Subcutaneous abdominal adipose tissue (tissue), 5 donors: ENCODE measurements around the gene FOXS1.
A peak's percentile ranks its signal among the peaks of the same experiment; 100 is the strongest.

Source experiments
- H3K27ac ChIP-seq: one replicate; pipeline ENCODE4 v1.7.0; 2013; ENCODE audit warnings: low read depth, mild to moderate bottlenecking, inconsistent platforms, low read length, moderate library complexity
- H3K27me3 ChIP-seq, 5 donors: one replicate each; pipeline ENCODE4 v1.7.0; 2013; ENCODE audit warnings: low read length in 5 of 5, inconsistent platforms in 1 of 5; ENCODE audit not compliant: control insufficient read depth in 5 of 5, insufficient read depth in 4 of 5
- H3K36me3 ChIP-seq, 5 donors: one replicate each; pipeline ENCODE4 v1.7.0; 2013; ENCODE audit warnings: low read length in 5 of 5; ENCODE audit not compliant: control insufficient read depth in 5 of 5, insufficient read depth in 5 of 5
- H3K4me1 ChIP-seq, 5 donors: one replicate each; pipeline ENCODE4 v1.7.0; 2013; ENCODE audit warnings: low read length in 5 of 5, mild to moderate bottlenecking in 3 of 5, moderate library complexity in 1 of 5; ENCODE audit not compliant: control insufficient read depth in 5 of 5, insufficient read depth in 5 of 5
- H3K4me3 ChIP-seq, 5 donors: one replicate each; pipeline ENCODE4 v1.7.0; 2013; ENCODE audit warnings: low read length in 5 of 5, low read depth in 1 of 5
- H3K9ac ChIP-seq, 5 donors: one replicate each; pipeline ENCODE4 v1.7.0; 2013; ENCODE audit warnings: low read length in 5 of 5, mild to moderate bottlenecking in 4 of 5, moderate library complexity in 3 of 5
- H3K9me3 ChIP-seq, 5 donors: one replicate each; pipeline ENCODE4 v1.7.0; 2013; ENCODE audit warnings: low read length in 5 of 5; ENCODE audit not compliant: control insufficient read depth in 5 of 5
- donor health status: healthy.
- donor health status: healthy.
- donor health status: healthy.
- donor health status: healthy.
- donor health status: healthy.

The FOXS1 gene

GRCh38 chr20:31853481-31853880 is 8.1 kb upstream of the FOXS1 start:
- no peak overlapping the region for H3K27ac ChIP-seq
- H3K4me3 ChIP-seq = no peak overlapping the region
- peaks cover 25 to 45% (median 44%) of the 10 kb centered on the region in 5 donors for H3K27me3 ChIP-seq
- H3K4me1 ChIP-seq = peaks cover 0 to 6% (median under 1%) of the 10 kb centered on the region in 5 donors
- H3K36me3 ChIP-seq = no peaks in the 10 kb centered on the region
- H3K9me3 ChIP-seq = no peaks in the 10 kb centered on the region
- no peak overlapping the region for H3K9ac ChIP-seq

GRCh38 chr20:31851240-31851955 is 6.0 kb upstream of the FOXS1 start:
- H3K27me3 ChIP-seq = peaks cover 20 to 36% (median 31%) of the 10 kb centered on the region in 5 donors
- no peaks in the 10 kb centered on the region for H3K4me1 ChIP-seq
- no peak overlapping the region for H3K27ac ChIP-seq

GRCh38 chr20:31849306-31849930 is 4.0 kb upstream of the FOXS1 start:
- Histone ChIP-seq H3K36me3 (no peaks in the 10 kb centered on the region), H3K9me3 (no peaks in the 10 kb centered on the region), H3K27me3 (peaks cover 20 to 35% (median 30%) of the 10 kb centered on the region in 5 donors), H3K9ac (no peak overlapping the region), H3K4me3 (no peak overlapping the region), H3K4me1 (peaks cover 0 to 4% (median 0%) of the 10 kb centered on the region in 5 donors), H3K27ac (no peak overlapping the region)

More at GRCh38 chr20:31851240-31851955, 6.0 kb upstream of the FOXS1 start:
- Histone ChIP-seq H3K9me3 (no peaks in the 10 kb centered on the region), H3K4me3 (no peak overlapping the region), H3K9ac (no peak overlapping the region), H3K36me3 (no peaks in the 10 kb centered on the region)

- peaks cover 16 to 33% (median 27%) of the 10 kb centered on the region in 5 donors for H3K27me3 ChIP-seq
- H3K36me3 ChIP-seq = no peaks in the 10 kb centered on the region
- no peak overlapping the region for H3K4me3 ChIP-seq
- no peak overlapping the region for H3K9ac ChIP-seq
- H3K4me1 ChIP-seq = peaks cover 0 to 10% (median 4%) of the 10 kb centered on the region in 5 donors
- H3K9me3 ChIP-seq = no peaks in the 10 kb centered on the region
- H3K27ac ChIP-seq = no peak overlapping the region
Observed at GRCh38 chr20:31848088-31848999, 2.9 kb upstream of the FOXS1 start.

GRCh38 chr20:31846793-31847138 is 1.4 kb upstream of the FOXS1 start:
- H3K36me3 ChIP-seq = no peaks in the 10 kb centered on the region
- H3K9me3 ChIP-seq = no peaks in the 10 kb centered on the region
- no peak overlapping the region for H3K4me3 ChIP-seq
- peaks cover 16 to 33% (median 27%) of the 10 kb centered on the region in 5 donors for H3K27me3 ChIP-seq
- no peak overlapping the region for H3K9ac ChIP-seq
- H3K4me1 ChIP-seq = peaks cover 10 to 26% (median 20%) of the 10 kb centered on the region in 5 donors
- no peak overlapping the region for H3K27ac ChIP-seq

GRCh38 chr20:31844737-31845299 is 586 bp downstream of the FOXS1 start:
- no peak overlapping the region for H3K27ac ChIP-seq
- peak overlapping the region in 3 of 5 donors; percentile 44 to 54 (median 51) for H3K4me3 ChIP-seq
- H3K9me3 ChIP-seq = no peaks in the 10 kb centered on the region
- no peaks in the 10 kb centered on the region for H3K36me3 ChIP-seq
- no peak overlapping the region for H3K9ac ChIP-seq
- peaks cover 9 to 15% (median 13%) of the 10 kb centered on the region in 5 donors for H3K27me3 ChIP-seq
- peaks cover 10 to 31% (median 26%) of the 10 kb centered on the region in 5 donors for H3K4me1 ChIP-seq

GRCh38 chr20:31843881-31844280 is 1.5 kb downstream of the FOXS1 start:
- Histone ChIP-seq H3K9ac (no peak overlapping the region), H3K4me1 (peaks cover 10 to 31% (median 26%) of the 10 kb centered on the region in 5 donors), H3K36me3 (no peaks in the 10 kb centered on the region), H3K27me3 (peaks cover 3 to 6% (median 4%) of the 10 kb centered on the region in 5 donors), H3K27ac (no peak overlapping the region), H3K4me3 (peak overlapping the region; percentile 13 to 54 (median 38)), H3K9me3 (no peaks in the 10 kb centered on the region)

GRCh38 chr20:31843288-31843687 is 2.1 kb downstream of the FOXS1 start:
- H3K9me3 ChIP-seq = no peaks in the 10 kb centered on the region
- no peak overlapping the region for H3K9ac ChIP-seq
- peak overlapping the region in 4 of 5 donors; percentile 19 to 54 (median 42) for H3K4me3 ChIP-seq
- peak overlapping the region; percentile 30 for H3K27ac ChIP-seq
- no peaks in the 10 kb centered on the region for H3K27me3 ChIP-seq
- H3K4me1 ChIP-seq = peaks cover 10 to 33% (median 28%) of the 10 kb centered on the region in 5 donors
- no peaks in the 10 kb centered on the region for H3K36me3 ChIP-seq

GRCh38 chr20:31842471-31843157 is 2.8 kb downstream of the FOXS1 start:
- Histone ChIP-seq H3K27ac (peak overlapping the region; percentile 30), H3K9me3 (no peaks in the 10 kb centered on the region), H3K9ac (peak overlapping the region in 1 of 5 donors; percentile 59), H3K4me1 (peaks cover 10 to 37% (median 31%) of the 10 kb centered on the region in 5 donors), H3K27me3 (no peaks in the 10 kb centered on the region), H3K4me3 (peak overlapping the region in 4 of 5 donors; percentile 11 to 54 (median 42)), H3K36me3 (no peaks in the 10 kb centered on the region)
